H1 (cell line): ENCODE data around the gene AP2A2. TPM values are rescaled to one million over a fixed set of nuclear protein-coding genes. Genes with fewer than 3 reads are reported as not detected.

Source experiments
- CTCF ChIA-PET: fragments of 300-600 bp; sonication (Branson Sonifier 250); formaldehyde crosslinking; loops from one replicate; lab custom pipeline; 2021; ENCODE audit not compliant: partially characterized antibody; lab: Charles Lee
- POLR2A ChIA-PET: fragments of 300-600 bp; sonication (Branson Sonifier 250); formaldehyde crosslinking; loops from one replicate; lab custom pipeline; 2021; ENCODE audit warnings: inconsistent platforms; ENCODE audit not compliant: partially characterized antibody; lab: Charles Lee
- DNase-seq, 2 experiments: peaks; one replicate each; pipeline versions ENCODE4 v3.0.0 to v3.0.0-alpha.2; 2010 to 2022; ENCODE audit warnings: low spot score in 2 of 2, low read depth in 1 of 2, mixed read lengths in 1 of 2
- FAIRE-seq: peaks from 2 replicates; lab custom pipeline; 2011; peaks lifted over from hg19 to GRCh38; lab: Jason Lieb, UNC
- H2AFZ ChIP-seq: 2 replicates; pipeline ENCODE4 v1.8.1; 2012; ENCODE audit warnings: low read length, inconsistent platforms
- H2AK5ac ChIP-seq: 2 replicates; pipeline ENCODE4 v1.6.1; 2013; ENCODE audit warnings: low read depth, low read length
- H2BK120ac ChIP-seq: replicated peaks from 2 replicates; pipeline ENCODE3; 2013; ENCODE audit warnings: low read depth, low read length, inconsistent platforms
- H2BK12ac ChIP-seq: 2 replicates; pipeline ENCODE4 v1.6.1; 2013; ENCODE audit warnings: low read depth, low read length
- H2BK15ac ChIP-seq: 2 replicates; pipeline ENCODE4 v1.6.1; 2013; ENCODE audit warnings: low read length
- H2BK20ac ChIP-seq: 2 replicates; pipeline ENCODE4 v1.6.1; 2013; ENCODE audit warnings: low read length
- H2BK5ac ChIP-seq: 2 replicates; pipeline ENCODE4 v1.6.1; 2013; ENCODE audit warnings: low read depth, low read length
- H3K14ac ChIP-seq: 2 replicates; pipeline ENCODE4 v1.6.1; 2013; ENCODE audit warnings: inconsistent platforms; ENCODE audit not compliant: insufficient read length
- H3K18ac ChIP-seq: 2 replicates; pipeline ENCODE4 v1.6.1; 2013; ENCODE audit warnings: low read length; ENCODE audit errors: extremely low read depth
- H3K23ac ChIP-seq: 2 replicates; pipeline ENCODE4 v1.6.1; 2013; ENCODE audit warnings: inconsistent platforms; ENCODE audit not compliant: insufficient read length
- H3K23me2 ChIP-seq: 2 replicates; pipeline ENCODE4 v1.6.1; 2013; ENCODE audit warnings: low read depth, low read length
- H3K27ac ChIP-seq: 2 replicates; pipeline ENCODE4 v1.6.1; 2011; ENCODE audit warnings: low read depth, low read length, inconsistent platforms
- H3K27me3 ChIP-seq, 4 experiments: replicated peaks in 1 of 4; 1 replicate in 1 of 4; 2 replicates in 3 of 4; pipeline versions ENCODE4 v1.6.1 to v1.8.1; 2011 to 2013; ENCODE audit warnings: low read length in 3 of 4, mild to moderate bottlenecking in 3 of 4, inconsistent platforms in 2 of 4, mixed read lengths in 2 of 4, moderate library complexity in 1 of 4; ENCODE audit not compliant: control insufficient read depth in 3 of 4, insufficient read depth in 3 of 4; ENCODE audit errors: extremely low read depth in 1 of 4
- H3K36me3 ChIP-seq, 4 experiments: 2 replicates each; pipeline versions ENCODE4 v1.6.1 to v1.8.1; 2011 to 2013; ENCODE audit warnings: mild to moderate bottlenecking in 4 of 4, low read length in 3 of 4, moderate library complexity in 2 of 4, control low read depth in 1 of 4, inconsistent platforms in 1 of 4; ENCODE audit not compliant: insufficient read depth in 4 of 4, control insufficient read depth in 2 of 4
- H3K4ac ChIP-seq: replicated peaks from 2 replicates; pipeline ENCODE3; 2013; ENCODE audit warnings: low read length, low read depth, mixed read lengths, inconsistent platforms; ENCODE audit not compliant: insufficient read length
- H3K4me1 ChIP-seq, 4 experiments: replicated peaks in 1 of 4; 1 replicate in 1 of 4; 2 replicates in 3 of 4; pipeline versions ENCODE4 v1.6.1 to v1.8.1; 2011 to 2013; ENCODE audit warnings: low read length in 3 of 4, inconsistent platforms in 2 of 4, mixed read lengths in 1 of 4; ENCODE audit not compliant: insufficient read depth in 4 of 4, control insufficient read depth in 3 of 4
- H3K4me2 ChIP-seq, 2 experiments: 2 replicates each; pipeline versions ENCODE4 v1.6.1 to v1.8.1; 2011 to 2013; ENCODE audit warnings: low read depth in 2 of 2, low read length in 2 of 2, control low read depth in 1 of 2, inconsistent platforms in 1 of 2, mild to moderate bottlenecking in 1 of 2; ENCODE audit not compliant: insufficient read depth in 1 of 2
- H3K4me3 ChIP-seq, 4 experiments: fragments of 200-600, 300-600 bp in 1 of 4; sonication (generic), shearing (Covaris generic), sonication (Bioruptor Twin) in 1 of 4; 2 replicates each; pipeline versions ENCODE4 v1.5.1 to v1.8.1; 2011 to 2016; ENCODE audit warnings: low read length in 4 of 4, low read depth in 3 of 4, control low read depth in 2 of 4, inconsistent platforms in 2 of 4, mild to moderate bottlenecking in 2 of 4, mixed read lengths in 1 of 4, moderate library complexity in 1 of 4; ENCODE audit not compliant: insufficient read depth in 2 of 4; ENCODE audit errors: extremely low read depth in 1 of 4
- H3K56ac ChIP-seq: replicated peaks from 2 replicates; pipeline ENCODE3; 2013; ENCODE audit warnings: low read depth, mild to moderate bottlenecking, mixed read lengths, low read length, inconsistent platforms; ENCODE audit not compliant: insufficient read length
- H3K79me1 ChIP-seq: 2 replicates; pipeline ENCODE4 v1.6.1; 2013; ENCODE audit warnings: low read depth, low read length, control low read depth
- H3K79me2 ChIP-seq, 2 experiments: 2 replicates each; pipeline versions ENCODE4 v1.6.1 to v1.8.1; 2012 to 2013; ENCODE audit warnings: low read length in 2 of 2, mild to moderate bottlenecking in 2 of 2, inconsistent platforms in 1 of 2; ENCODE audit not compliant: insufficient read depth in 2 of 2, control insufficient read depth in 1 of 2
- H3K9ac ChIP-seq, 4 experiments: replicated peaks in 1 of 4; 1 replicate in 1 of 4; 2 replicates in 3 of 4; pipeline versions ENCODE4 v1.6.1 to v1.8.1; 2011 to 2013; ENCODE audit warnings: low read depth in 3 of 4, low read length in 3 of 4, control low read depth in 2 of 4, mild to moderate bottlenecking in 2 of 4, moderate library complexity in 2 of 4, inconsistent platforms in 1 of 4; ENCODE audit errors: extremely low read depth in 1 of 4
- H3K9me3 ChIP-seq, 2 experiments: 2 replicates each; pipeline versions ENCODE4 v1.6.1 to v1.8.1; 2012 to 2013; ENCODE audit warnings: mild to moderate bottlenecking in 2 of 2, moderate library complexity in 2 of 2, control low read depth in 1 of 2, inconsistent platforms in 1 of 2, low read depth in 1 of 2, low read length in 1 of 2, mixed read lengths in 1 of 2; ENCODE audit not compliant: insufficient read depth in 2 of 2
- H4K20me1 ChIP-seq, 2 experiments: replicated peaks in 1 of 2; 2 replicates each; pipeline versions ENCODE3 to v1.8.1; 2011 to 2013; ENCODE audit warnings: inconsistent platforms in 2 of 2, low read length in 2 of 2, mild to moderate bottlenecking in 1 of 2; ENCODE audit not compliant: insufficient read depth in 2 of 2, control insufficient read depth in 1 of 2
- H4K5ac ChIP-seq: 2 replicates; pipeline ENCODE4 v1.6.1; 2013; ENCODE audit warnings: low read length, low read depth, mixed read lengths, inconsistent platforms; ENCODE audit not compliant: insufficient read length
- H4K8ac ChIP-seq: 2 replicates; pipeline ENCODE4 v1.8.0; 2013; ENCODE audit warnings: mild to moderate bottlenecking, moderate library complexity, low read length, inconsistent platforms; ENCODE audit not compliant: insufficient read depth; ENCODE audit errors: extremely low read depth
- H4K91ac ChIP-seq: replicated peaks from 2 replicates; pipeline ENCODE3; 2013; ENCODE audit warnings: low read length, mixed read lengths, inconsistent platforms; ENCODE audit not compliant: insufficient read length
- ASH2L ChIP-seq: fragments of 200-600, 300-600 bp; sonication (generic); IDR thresholded peaks from one replicate; pipeline ENCODE4 v1.7.1; 2017; ENCODE audit warnings: low read length
- ATF3 ChIP-seq: IDR thresholded peaks from 2 replicates; pipeline ENCODE4 v1.6.1; 2011; ENCODE audit warnings: low read depth, mild to moderate bottlenecking, low read length; ENCODE audit not compliant: insufficient read depth
- CBX8 ChIP-seq: fragments of 300-800, 300-1000 bp; sonication (generic); IDR thresholded peaks from 2 replicates; pipeline ENCODE4 v1.7.1; 2016; ENCODE audit warnings: low read depth, low read length, borderline replicate concordance
- CREB1 ChIP-seq: IDR thresholded peaks from 2 replicates; pipeline ENCODE4 v1.6.1; 2012; ENCODE audit warnings: inconsistent platforms
- EGR1 ChIP-seq: IDR thresholded peaks from 2 replicates; pipeline ENCODE4 v1.6.1; 2011; ENCODE audit warnings: low read depth, low read length, borderline replicate concordance
- NRF1 ChIP-seq: IDR thresholded peaks from 2 replicates; pipeline ENCODE4 v1.6.1; 2011; ENCODE audit warnings: mild to moderate bottlenecking, low read depth, low read length, improper control_type of control experiment
- SAP30 ChIP-seq: fragments of 300-600 bp; sonication (generic); IDR thresholded peaks from 2 replicates; pipeline ENCODE4 v1.7.1; 2012; ENCODE audit warnings: low read length, moderate library complexity, mild to moderate bottlenecking, inconsistent platforms; ENCODE audit not compliant: insufficient read depth, insufficient replicate concordance
- SIN3A ChIP-seq, 2 experiments: IDR thresholded peaks in 1 of 2; conservative IDR thresholded peaks in 1 of 2; 2 replicates each; pipeline ENCODE4 v1.6.1; 2011 to 2012; ENCODE audit warnings: low read length in 2 of 2, improper control_type of control experiment in 1 of 2, low read depth in 1 of 2, mild to moderate bottlenecking in 1 of 2
- SRF ChIP-seq: IDR thresholded peaks from 2 replicates; pipeline ENCODE4 v1.6.1; 2011; ENCODE audit warnings: mild to moderate bottlenecking, low read depth, low read length, moderate library complexity
- TAF1 ChIP-seq: IDR thresholded peaks from 2 replicates; pipeline ENCODE4 v1.6.1; 2011; ENCODE audit warnings: mild to moderate bottlenecking, low read depth, low read length
- TAF7 ChIP-seq: optimal IDR thresholded peaks from 2 replicates; pipeline ENCODE3; 2011; ENCODE audit warnings: low read depth, mild to moderate bottlenecking, inconsistent platforms, low read length, moderate library complexity, borderline replicate concordance
- ZNF274 ChIP-seq: IDR thresholded peaks from 2 replicates; pipeline ENCODE4 v1.7.0; 2012; ENCODE audit warnings: low read length, borderline replicate concordance; ENCODE audit errors: extremely low read depth
- WGBS, 2 experiments: shearing (Covaris generic) in 1 of 2; methylation state at CpG; one replicate each; pipeline versions ENCODE4 v1.1.6 to v1.1.7; 2013 to 2015; ENCODE audit warnings: low lambda C conversion rate in 2 of 2, mixed read lengths in 2 of 2, inconsistent platforms in 1 of 2, low coverage in 1 of 2, missing lambda C conversion rate in 1 of 2; ENCODE audit not compliant: insufficient replicate concordance in 2 of 2, insufficient coverage in 1 of 2, insufficient read length in 1 of 2; ENCODE audit errors: extremely low coverage in 1 of 2, missing lambda C conversion rate in 1 of 2; 5-methylcytosine and 5-hydroxymethylcytosine counted together
- polyA plus RNA-seq, 7 experiments: library from polyadenylated mRNA; depleted of rRNA in 3 of 7; stranded (reverse) in 5 of 7; unstranded in 2 of 7; fragments of >200 nt in 5 of 7; fragments of 200-250 nt in 2 of 7; gene quantifications; 1 replicate in 5 of 7; 2 replicates in 1 of 7; 4 replicates in 1 of 7; pipeline versions ENCODE4 v1.2.1 to v1.2.3, GENCODE V29; 2011 to 2013; ENCODE audit warnings: missing spikeins in 2 of 7, mixed read lengths in 2 of 7
- total RNA-seq: library from RNA; stranded (reverse); fragmentation: NEBNext Ultra II Directional; extraction: Animal tissue kit (Norgen Biotek cat#: 25700); gene quantifications from 2 replicates; pipeline ENCODE4 v1.2.1, GENCODE V29; 2021

AP2A2 gene
- total and polyA plus RNA-seq, 2 of the 8 experiments (the other 6 are each of a cell fraction or from before 2014, with no cell fraction given), result 50.0 to 65.0 TPM

- ChIA-PET CTCF (interaction anchor here (0.9 to 1.6 kb wide), 6 partner anchors 10 to 139 kb away, joined by 3 to 7 read pairs (median 4); no protein-coding TSS in a partner anchor), POLR2A (interaction anchor here (0.6 to 1.8 kb wide), 8 partner anchors 9 to 68 kb away, joined by 3 to 7 read pairs (median 3); no protein-coding TSS in a partner anchor)
- peaks cover 0 to 5% of the 10 kb centered on the region in 2 experiments for H4K20me1 ChIP-seq
- H2BK5ac ChIP-seq, result no peak overlapping the region
- H3K18ac ChIP-seq, result no peak overlapping the region
- no peak overlapping the region for H2AFZ ChIP-seq
- TF ChIP-seq EGR1 (no peak), SIN3A (conservative IDR thresholded peaks at IDR 0.05 in 1 of 2, IDR thresholded peaks at IDR 0.05 in 1 of 2; ENCODE audit: low read depth in 1 of 2, low read length in 2 of 2) (no peak), SAP30 (no peak), ASH2L (no peak), NRF1 (no peak), ZNF274 (no peak), TAF7 (no peak), CREB1 (no peak), CBX8 (no peak), SRF (no peak), TAF1 (no peak), ATF3 (no peak)
- H4K91ac ChIP-seq, result no peak overlapping the region
- H3K4me1 ChIP-seq, result peaks cover 0 to 14% (median 6%) of the 10 kb centered on the region in 4 experiments; a peak in 6 of 7 replicates
- H3K56ac ChIP-seq, result no peak overlapping the region
- no peak overlapping the region for H3K27ac ChIP-seq
- no peaks in the 10 kb centered on the region for H3K27me3 ChIP-seq
- H3K4me2 ChIP-seq, result peak overlapping the region in 1 of 2 experiments; percentile 74; a peak in 1 of 4 replicates
- H4K5ac ChIP-seq, result no peak overlapping the region
- no peak for DNase-seq
- H3K23ac ChIP-seq, result no peak overlapping the region
- H3K36me3 ChIP-seq, result no peaks in the 10 kb centered on the region
- no peaks in the 10 kb centered on the region for H3K9me3 ChIP-seq
- H2BK120ac ChIP-seq, result no peak overlapping the region
- H4K8ac ChIP-seq, result no peak overlapping the region
- 0 out of 2 replicates have a peak overlapping the region, but pooled peaks have one; percentile 72 for H2BK20ac ChIP-seq
- H3K9ac ChIP-seq, result no peak overlapping the region
- no peak overlapping the region for H2AK5ac ChIP-seq
- peaks cover 15% of the 10 kb centered on the region for H3K23me2 ChIP-seq
- peaks cover 22% of the 10 kb centered on the region for H3K79me1 ChIP-seq
- peaks cover 0 to 31% of the 10 kb centered on the region in 2 experiments; a peak in 3 of 4 replicates for H3K79me2 ChIP-seq
- 93% methylated on average over 12 of the region's 14 CpGs; no CpG with 5 or more reads in 1 of the 2 experiments for WGBS, 2 experiments
- FAIRE-seq, result no peak
- no peak overlapping the region for H3K4ac ChIP-seq
- H2BK12ac ChIP-seq, result no peak overlapping the region
- H3K14ac ChIP-seq, result no peak overlapping the region
- H3K4me3 ChIP-seq, result no peak overlapping the region
- H2BK15ac ChIP-seq, result no peak overlapping the region
These were observed 13.4 kb upstream of the AP2A2 start for GRCh38 chr11:912266-912665.
